DOHH2 (cell line): ENCODE data around the gene VAMP4.

Source experiments
- H3F3A ChIP-seq: fragments of 200-600 bp; sonication (generic), shearing (Covaris generic); 2 replicates; pipeline ENCODE4 v1.6.0; 2016; ENCODE audit warnings: antibody characterized with exemption, mild to moderate bottlenecking; ENCODE audit not compliant: control insufficient read depth, insufficient read depth
- H3K27ac ChIP-seq: fragments of 200-600 bp; sonication (generic); 2 replicates; pipeline ENCODE4 v1.5.1; 2014; ENCODE audit warnings: low read depth, mild to moderate bottlenecking, low read length, moderate library complexity
- H3K27me3 ChIP-seq: fragments of 200-600 bp; sonication (generic); 2 replicates; pipeline ENCODE4 v1.6.1; 2014; ENCODE audit warnings: mild to moderate bottlenecking, low read length, mixed read lengths; ENCODE audit not compliant: control insufficient read depth
- H3K36me3 ChIP-seq: fragments of 200-600 bp; sonication (generic); 2 replicates; pipeline ENCODE4 v1.6.1; 2014; ENCODE audit warnings: mild to moderate bottlenecking, low read length, moderate library complexity, mixed read lengths; ENCODE audit not compliant: control insufficient read depth
- H3K4me1 ChIP-seq: fragments of 200-600 bp; sonication (generic); 2 replicates; pipeline ENCODE4 v1.6.1; 2014; ENCODE audit warnings: mild to moderate bottlenecking, low read length, mixed read lengths; ENCODE audit not compliant: control insufficient read depth
- H3K4me2 ChIP-seq: fragments of 200-600 bp; sonication (generic); 2 replicates; pipeline ENCODE4 v1.6.0; 2014; ENCODE audit warnings: mild to moderate bottlenecking, low read length, moderate library complexity
- H3K4me3 ChIP-seq: fragments of 200-600 bp; sonication (generic); 2 replicates; pipeline ENCODE4 v1.5.1; 2014; ENCODE audit warnings: mild to moderate bottlenecking, low read length, mixed read lengths
- H3K79me2 ChIP-seq: fragments of 200-600 bp; sonication (generic); 2 replicates; pipeline ENCODE4 v1.6.1; 2014; ENCODE audit warnings: mild to moderate bottlenecking, low read length, mixed read lengths; ENCODE audit not compliant: control insufficient read depth
- H3K9me2 ChIP-seq: fragments of 200-600 bp; sonication (generic); replicated peaks from 2 replicates; pipeline ENCODE4 v1.6.1; 2014; ENCODE audit warnings: mild to moderate bottlenecking, low read length, mixed read lengths; ENCODE audit not compliant: control insufficient read depth
- H3K9me3 ChIP-seq: fragments of 200-600 bp; sonication (generic); 2 replicates; pipeline ENCODE4 v1.6.1; 2014; ENCODE audit warnings: antibody characterized with exemption, low read length, mixed read lengths; ENCODE audit not compliant: control insufficient read depth, insufficient read depth
- H4K20me1 ChIP-seq: fragments of 200-600 bp; sonication (generic); 2 replicates; pipeline ENCODE4 v1.6.0; 2014; ENCODE audit warnings: low read depth, mild to moderate bottlenecking, antibody characterized with exemption, low read length, moderate library complexity; ENCODE audit not compliant: control insufficient read depth, insufficient read depth
- EZH2phosphoT487 ChIP-seq: fragments of 200-600 bp; sonication (generic); IDR thresholded peaks from 2 replicates; pipeline ENCODE4 v1.6.1; 2017; ENCODE audit warnings: borderline replicate concordance, mild to moderate bottlenecking, antibody characterized with exemption, low read length, moderate library complexity, mixed read lengths
- TF ChIP-seq, protein P1 (sequence below): fragments of 200-600 bp; sonication (generic); IDR thresholded peaks from one replicate; pipeline ENCODE4 v1.5.1; 2014; ENCODE audit warnings: antibody characterized with exemption, mild to moderate bottlenecking, low read depth, low read length; ENCODE audit not compliant: poor library complexity, severe bottlenecking

The VAMP4 gene

GRCh38 chr1:171769171-171769570 lies 27.3 kb upstream of the VAMP4 start:
- Histone ChIP-seq H3K9me3 (no peaks in the 10 kb centered on the region), H3F3A (no peaks in the 10 kb centered on the region)

DNA sequence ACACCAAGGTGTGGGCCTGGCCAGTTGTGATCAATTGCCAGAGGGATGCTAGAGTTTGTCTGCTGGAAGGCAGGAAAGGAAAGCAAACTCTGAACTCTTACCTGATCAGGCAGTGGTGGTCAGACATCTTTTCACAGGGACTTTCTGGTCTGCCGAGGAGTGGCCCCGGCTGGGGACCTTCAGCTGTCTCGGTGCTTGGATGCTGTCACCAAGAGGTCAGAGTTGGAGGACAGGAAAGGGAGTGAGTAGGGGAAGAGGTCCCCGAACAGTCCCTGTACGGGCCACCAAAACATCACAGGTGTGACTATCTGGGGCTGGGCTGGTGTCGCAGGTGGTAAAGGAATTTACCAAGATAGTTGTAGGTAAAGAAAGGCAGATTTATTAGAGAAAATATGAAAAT lies 21.9 kb upstream of the VAMP4 start:
- Histone ChIP-seq H3K4me1 (no peaks in the 10 kb centered on the region), H3K9me2 (no peaks in the 10 kb centered on the region), H3K4me2 (no peak overlapping the region), H3K27me3 (peaks cover 16% of the 10 kb centered on the region), H3K27ac (no peak overlapping the region), H3K36me3 (no peaks in the 10 kb centered on the region), H3K4me3 (no peak overlapping the region), H4K20me1 (no peaks in the 10 kb centered on the region), H3K9me3 (no peaks in the 10 kb centered on the region), H3F3A (no peaks in the 10 kb centered on the region), H3K79me2 (no peaks in the 10 kb centered on the region)
- TF ChIP-seq, protein P1, sequence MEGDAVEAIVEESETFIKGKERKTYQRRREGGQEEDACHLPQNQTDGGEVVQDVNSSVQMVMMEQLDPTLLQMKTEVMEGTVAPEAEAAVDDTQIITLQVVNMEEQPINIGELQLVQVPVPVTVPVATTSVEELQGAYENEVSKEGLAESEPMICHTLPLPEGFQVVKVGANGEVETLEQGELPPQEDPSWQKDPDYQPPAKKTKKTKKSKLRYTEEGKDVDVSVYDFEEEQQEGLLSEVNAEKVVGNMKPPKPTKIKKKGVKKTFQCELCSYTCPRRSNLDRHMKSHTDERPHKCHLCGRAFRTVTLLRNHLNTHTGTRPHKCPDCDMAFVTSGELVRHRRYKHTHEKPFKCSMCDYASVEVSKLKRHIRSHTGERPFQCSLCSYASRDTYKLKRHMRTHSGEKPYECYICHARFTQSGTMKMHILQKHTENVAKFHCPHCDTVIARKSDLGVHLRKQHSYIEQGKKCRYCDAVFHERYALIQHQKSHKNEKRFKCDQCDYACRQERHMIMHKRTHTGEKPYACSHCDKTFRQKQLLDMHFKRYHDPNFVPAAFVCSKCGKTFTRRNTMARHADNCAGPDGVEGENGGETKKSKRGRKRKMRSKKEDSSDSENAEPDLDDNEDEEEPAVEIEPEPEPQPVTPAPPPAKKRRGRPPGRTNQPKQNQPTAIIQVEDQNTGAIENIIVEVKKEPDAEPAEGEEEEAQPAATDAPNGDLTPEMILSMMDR, result no peak
- TF ChIP-seq EZH2phosphoT487, result no peak

More at GRCh38 chr1:171769171-171769570, 27.3 kb upstream of the VAMP4 start:
- Histone ChIP-seq H3K4me1 (no peaks in the 10 kb centered on the region), H3K4me3 (no peak overlapping the region), H4K20me1 (no peaks in the 10 kb centered on the region), H3K79me2 (no peaks in the 10 kb centered on the region), H3K27ac (no peak overlapping the region), H3K9me2 (no peaks in the 10 kb centered on the region), H3K36me3 (no peaks in the 10 kb centered on the region), H3K4me2 (no peak overlapping the region), H3K27me3 (peaks cover 6% of the 10 kb centered on the region; the same call in 1 of the 2 replicates)
- TF ChIP-seq EZH2phosphoT487, result no peak
- TF ChIP-seq, protein P1, result no peak

- H3F3A ChIP-seq, result no peaks in the 10 kb centered on the region
- peaks cover 22% of the 10 kb centered on the region for H3K27me3 ChIP-seq
- H3K9me2 ChIP-seq, result no peaks in the 10 kb centered on the region
- no peak for TF ChIP-seq EZH2phosphoT487
- TF ChIP-seq, protein P1, result no peak
- H4K20me1 ChIP-seq, result no peaks in the 10 kb centered on the region
- no peaks in the 10 kb centered on the region for H3K4me1 ChIP-seq
- H3K27ac ChIP-seq, result no peak overlapping the region
- H3K9me3 ChIP-seq, result no peaks in the 10 kb centered on the region
- H3K4me2 ChIP-seq, result no peak overlapping the region
- no peaks in the 10 kb centered on the region for H3K79me2 ChIP-seq
- no peaks in the 10 kb centered on the region for H3K36me3 ChIP-seq
- H3K4me3 ChIP-seq, result no peak overlapping the region
Observed at GRCh38 chr1:171762143-171762563, 20.3 kb upstream of the VAMP4 start.
